SK-N-MC (cell line): ENCODE results near the gene ANKS6.

ENCODE experiments used
- EZH2 ChIP-seq: fragments of 200-600 bp; sonication (generic); IDR thresholded peaks from one replicate; pipeline ENCODE4 v1.6.1; 2017; ENCODE audit warnings: antibody characterized with exemption
- POLR2AphosphoS5 ChIP-seq: IDR thresholded peaks from 2 replicates; pipeline ENCODE4 v1.6.1; 2012; ENCODE audit warnings: mild to moderate bottlenecking, low read depth, low read length, borderline replicate concordance

- no peak for TF ChIP-seq POLR2AphosphoS5
- no peak for TF ChIP-seq EZH2
These were observed 65.5 kb downstream of the ANKS6 start for GRCh38 chr9:98730871-98731270.
